Parathyroid adenoma (tissue), 2 donors: ENCODE results near the gene POLR2J3.
"Not testable (repeated sequence)": the region's sequence is repeated elsewhere in the genome, so short reads cannot be mapped to it uniquely, and the experiment has no call there.

Experiments used
- H2AFZ ChIP-seq: fragments of 300-600 bp; sonication (generic); one replicate; pipeline ENCODE4 v1.7.0; 2017; ENCODE audit warnings: antibody characterized with exemption, mild to moderate bottlenecking
- H3K27ac ChIP-seq: fragments of 300-600 bp; sonication (generic); one replicate; pipeline ENCODE4 v1.7.0; 2017
- H3K27me3 ChIP-seq: fragments of 300-600 bp; sonication (generic); one replicate; pipeline ENCODE4 v1.7.0; 2017; ENCODE audit warnings: low read length; ENCODE audit not compliant: control insufficient read depth, insufficient read depth
- H3K36me3 ChIP-seq: fragments of 300-600 bp; sonication (generic); one replicate; pipeline ENCODE4 v1.7.0; 2017; ENCODE audit warnings: low read length; ENCODE audit not compliant: control insufficient read depth, insufficient read depth
- H3K4me1 ChIP-seq: fragments of 300-600 bp; sonication (generic); one replicate; pipeline ENCODE4 v1.7.0; 2017; ENCODE audit warnings: control low read depth
- H3K4me2 ChIP-seq: fragments of 300-600 bp; sonication (generic); one replicate; pipeline ENCODE4 v1.7.0; 2017; ENCODE audit warnings: low read length
- H3K4me3 ChIP-seq: fragments of 300-600 bp; sonication (generic); one replicate; pipeline ENCODE4 v1.7.0; 2017; ENCODE audit warnings: low read depth, low read length
- H3K79me2 ChIP-seq: fragments of 300-600 bp; sonication (generic); one replicate; pipeline ENCODE4 v1.7.0; 2017; ENCODE audit warnings: control low read depth
- H3K9ac ChIP-seq: fragments of 300-600 bp; sonication (generic); one replicate; pipeline ENCODE4 v1.7.0; 2017; ENCODE audit warnings: mild to moderate bottlenecking
- H3K9me3 ChIP-seq: fragments of 300-600 bp; sonication (generic); one replicate; pipeline ENCODE4 v1.7.0; 2017; ENCODE audit warnings: low read length; ENCODE audit not compliant: control insufficient read depth
- donor health status: primary hyperparathyroidism.

POLR2J3 gene

GRCh38 chr7:102542771-102543170, 29.6 kb downstream of the POLR2J3 start:
- not testable (repeated sequence) for H3K27ac ChIP-seq, H3K4me2 ChIP-seq, H3K9ac ChIP-seq, H2AFZ ChIP-seq, H3K4me3 ChIP-seq, H3K9me3 ChIP-seq, H3K27me3 ChIP-seq, H3K4me1 ChIP-seq, H3K79me2 ChIP-seq, H3K36me3 ChIP-seq

- not testable (repeated sequence) for H3K4me3 ChIP-seq, H3K79me2 ChIP-seq, H3K36me3 ChIP-seq, H2AFZ ChIP-seq, H3K27me3 ChIP-seq, H3K4me2 ChIP-seq, H3K9me3 ChIP-seq, H3K4me1 ChIP-seq, H3K9ac ChIP-seq, H3K27ac ChIP-seq
Measured at GRCh38 chr7:102542083-102542482, 30.3 kb downstream of the POLR2J3 start.

- not testable (repeated sequence) for H3K27ac ChIP-seq, H3K9ac ChIP-seq, H3K4me1 ChIP-seq, H3K79me2 ChIP-seq, H3K36me3 ChIP-seq, H2AFZ ChIP-seq, H3K4me3 ChIP-seq, H3K4me2 ChIP-seq, H3K9me3 ChIP-seq, H3K27me3 ChIP-seq
Measured at GRCh38 chr7:102540604-102541003, 31.8 kb downstream of the POLR2J3 start.

GRCh38 chr7:102535062-102535615, 37.2 kb downstream of the POLR2J3 start:
- H3K4me2 ChIP-seq, H3K9ac ChIP-seq, H3K27ac ChIP-seq, H3K9me3 ChIP-seq, H3K27me3 ChIP-seq, H3K4me1 ChIP-seq, H2AFZ ChIP-seq, H3K36me3 ChIP-seq, H3K4me3 ChIP-seq, H3K79me2 ChIP-seq: not testable (repeated sequence)

GRCh38 chr7:102532127-102532526, 40.3 kb downstream of the POLR2J3 start:
- H3K27me3 ChIP-seq, H3K4me1 ChIP-seq, H3K9me3 ChIP-seq, H2AFZ ChIP-seq, H3K79me2 ChIP-seq, H3K9ac ChIP-seq, H3K4me2 ChIP-seq, H3K27ac ChIP-seq, H3K4me3 ChIP-seq, H3K36me3 ChIP-seq: not testable (repeated sequence)

- H3K36me3 ChIP-seq, H3K4me3 ChIP-seq, H3K9ac ChIP-seq, H3K27ac ChIP-seq, H3K9me3 ChIP-seq, H3K4me1 ChIP-seq, H2AFZ ChIP-seq, H3K27me3 ChIP-seq, H3K79me2 ChIP-seq, H3K4me2 ChIP-seq: not testable (repeated sequence)
Measured at GRCh38 chr7:102531583-102531982, 40.8 kb downstream of the POLR2J3 start.

GRCh38 chr7:102527822-102528793, 44.3 kb downstream of the POLR2J3 start:
- not testable (repeated sequence) for H3K4me2 ChIP-seq, H2AFZ ChIP-seq, H3K4me3 ChIP-seq, H3K9ac ChIP-seq, H3K4me1 ChIP-seq, H3K36me3 ChIP-seq, H3K9me3 ChIP-seq, H3K27me3 ChIP-seq, H3K79me2 ChIP-seq, H3K27ac ChIP-seq

- H3K4me1 ChIP-seq, H3K9me3 ChIP-seq, H3K4me2 ChIP-seq, H3K9ac ChIP-seq, H3K79me2 ChIP-seq, H3K36me3 ChIP-seq, H2AFZ ChIP-seq, H3K27ac ChIP-seq, H3K4me3 ChIP-seq, H3K27me3 ChIP-seq: not testable (repeated sequence)
Measured at GRCh38 chr7:102527182-102527581, 45.2 kb downstream of the POLR2J3 start.

GRCh38 chr7:102524803-102525202, 47.6 kb downstream of the POLR2J3 start:
- H3K4me2 ChIP-seq, H3K79me2 ChIP-seq, H3K36me3 ChIP-seq, H2AFZ ChIP-seq, H3K27me3 ChIP-seq, H3K4me3 ChIP-seq, H3K9ac ChIP-seq, H3K27ac ChIP-seq, H3K9me3 ChIP-seq, H3K4me1 ChIP-seq: not testable (repeated sequence)

GRCh38 chr7:102520797-102521196, 51.6 kb downstream of the POLR2J3 start:
- H3K4me2 ChIP-seq, H3K27ac ChIP-seq, H3K4me1 ChIP-seq, H3K9ac ChIP-seq, H2AFZ ChIP-seq, H3K27me3 ChIP-seq, H3K79me2 ChIP-seq, H3K9me3 ChIP-seq, H3K4me3 ChIP-seq, H3K36me3 ChIP-seq: not testable (repeated sequence)

- not testable (repeated sequence) for H3K27me3 ChIP-seq, H3K79me2 ChIP-seq, H3K36me3 ChIP-seq, H3K9ac ChIP-seq, H3K4me3 ChIP-seq, H3K4me1 ChIP-seq, H3K4me2 ChIP-seq, H3K27ac ChIP-seq, H2AFZ ChIP-seq, H3K9me3 ChIP-seq
Measured at GRCh38 chr7:102517550-102518147, 54.7 kb downstream of the POLR2J3 start, which contains the start of gene RASA4B. Gene RASA4B, minus strand, starts transcription at chr7:102517777. Its CDS starts 67 bp downstream, at chr7:102517710.
